Measurements from ENCODE around the gene KRTAP4-9. TPM values are rescaled to one million over a fixed set of nuclear protein-coding genes. Genes with fewer than 3 reads are reported as not detected.
"Not testable (repeated sequence)": the region's sequence is repeated elsewhere in the genome, so short reads cannot be mapped to it uniquely, and the experiment has no call there.

The KRTAP4-9 gene
- not detected in 2 replicates for total RNA-seq (2012; rRNA removed)

GRCh38 chr17:41105347-41105746 is at the start of gene KRTAP4-9:
Gene KRTAP4-9, plus strand, starts transcription at chr17:41105389. Its CDS starts 0 bp downstream, at chr17:41105389.
- H3K4me2 ChIP-seq (ENCODE audit: low read length), result peak within 1 kb of the TSS; percentile 39
- H3K27me3 ChIP-seq (ENCODE audit: control insufficient read depth, insufficient read depth, low read length); H3K36me3 ChIP-seq (ENCODE audit: insufficient read depth, low read length); H3K4me3 ChIP-seq (ENCODE audit: low read length); H3K9me3 ChIP-seq (replicated peaks; ENCODE audit: low read length): not testable (repeated sequence)
- peaks cover 25% of the 10 kb centered on the region for H3K4me1 ChIP-seq (ENCODE audit: control insufficient read depth, insufficient read depth, low read length)
- peak within 1 kb of the TSS; percentile 44 for H3K9ac ChIP-seq (ENCODE audit: low read depth, low read length)

DNA sequence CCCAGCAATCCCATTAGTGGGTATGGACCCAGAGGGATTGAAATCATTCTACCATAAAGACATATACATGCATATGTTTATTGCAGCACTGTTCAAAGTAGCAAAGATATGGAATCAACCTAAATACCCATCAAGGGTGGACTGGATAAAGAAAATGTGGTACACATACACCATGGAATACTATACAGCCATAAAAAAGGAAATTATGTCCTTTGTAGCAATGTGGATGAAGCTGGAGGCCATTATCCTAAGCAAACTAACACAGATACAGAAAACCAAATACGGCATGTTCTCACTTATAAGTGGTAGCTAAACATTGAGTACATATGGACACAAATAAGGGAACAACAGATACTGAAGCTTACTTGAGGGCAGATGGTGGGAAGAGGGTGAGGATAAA is 47.6 kb upstream of the KRTAP4-9 start:
- H3K4me1 ChIP-seq (ENCODE audit: control insufficient read depth, insufficient read depth, low read length), result peaks cover 41% of the 10 kb centered on the region
- no peak overlapping the region for H3K4me2 ChIP-seq (ENCODE audit: low read length)
- no peaks in the 10 kb centered on the region for H3K27me3 ChIP-seq (ENCODE audit: control insufficient read depth, insufficient read depth, low read length)
- H3K9ac ChIP-seq (ENCODE audit: low read depth, low read length), result no peak overlapping the region
- no peak overlapping the region for H3K4me3 ChIP-seq (ENCODE audit: low read length)
- no peaks in the 10 kb centered on the region for H3K9me3 ChIP-seq (replicated peaks; ENCODE audit: low read length)
- H3K36me3 ChIP-seq (ENCODE audit: insufficient read depth, low read length), result no peaks in the 10 kb centered on the region

DNA sequence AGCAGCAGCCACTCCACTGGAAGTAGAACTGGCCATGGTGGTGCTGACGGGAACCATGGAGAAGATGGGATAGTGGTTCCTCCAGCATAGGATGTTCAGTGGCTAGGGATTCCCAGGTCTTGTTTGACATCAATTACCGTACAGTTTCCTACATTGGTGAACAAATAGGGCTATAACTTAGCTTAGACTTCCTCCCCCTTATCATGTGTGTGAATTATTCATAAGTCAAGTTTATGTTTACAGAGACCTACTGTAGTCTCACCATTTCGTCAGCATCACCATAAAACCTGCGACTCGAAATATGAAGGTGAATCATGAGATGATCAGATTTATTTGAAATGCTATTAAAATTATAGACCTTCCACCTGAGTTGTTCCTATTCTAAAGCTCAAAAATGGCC is 46.4 kb upstream of the KRTAP4-9 start:
- Histone ChIP-seq H3K36me3 (ENCODE audit: insufficient read depth, low read length) (no peaks in the 10 kb centered on the region), H3K4me1 (ENCODE audit: control insufficient read depth, insufficient read depth, low read length) (peaks cover 48% of the 10 kb centered on the region), H3K9ac (ENCODE audit: low read depth, low read length) (peak overlapping the region; percentile 71), H3K4me3 (ENCODE audit: low read length) (no peak overlapping the region), H3K4me2 (ENCODE audit: low read length) (peak overlapping the region; percentile 22), H3K9me3 (replicated peaks; ENCODE audit: low read length) (no peaks in the 10 kb centered on the region), H3K27me3 (ENCODE audit: control insufficient read depth, insufficient read depth, low read length) (no peaks in the 10 kb centered on the region)

- not testable (repeated sequence) for H3K4me3 ChIP-seq (ENCODE audit: low read length); H3K27me3 ChIP-seq (ENCODE audit: control insufficient read depth, insufficient read depth, low read length); H3K36me3 ChIP-seq (ENCODE audit: insufficient read depth, low read length); H3K9me3 ChIP-seq (replicated peaks; ENCODE audit: low read length)
- H3K4me2 ChIP-seq (ENCODE audit: low read length), result peak overlapping the region; percentile 67
- peaks cover 49% of the 10 kb centered on the region for H3K4me1 ChIP-seq (ENCODE audit: control insufficient read depth, insufficient read depth, low read length)
- H3K9ac ChIP-seq (ENCODE audit: low read depth, low read length), result peak overlapping the region; percentile 76
Measured at GRCh38 chr17:41059276-41060051, 45.7 kb upstream of the KRTAP4-9 start.

GRCh38 chr17:41060052-41060604 is 45.1 kb upstream of the KRTAP4-9 start, which contains the start of gene KRTAP2-3:
Gene KRTAP2-3, minus strand, starts transcription at chr17:41060114. Its CDS starts 64 bp downstream, at chr17:41060050.
- H3K27me3 ChIP-seq (ENCODE audit: control insufficient read depth, insufficient read depth, low read length), result no peaks in the 10 kb centered on the region
- peak within 1 kb of the TSS; percentile 76 for H3K9ac ChIP-seq (ENCODE audit: low read depth, low read length)
- peak within 1 kb of the TSS; percentile 67 for H3K4me2 ChIP-seq (ENCODE audit: low read length)
- peaks cover 49% of the 10 kb centered on the region for H3K4me1 ChIP-seq (ENCODE audit: control insufficient read depth, insufficient read depth, low read length)
- no peak within 1 kb of the TSS for H3K4me3 ChIP-seq (ENCODE audit: low read length)
- no peaks in the 10 kb centered on the region for H3K9me3 ChIP-seq (replicated peaks; ENCODE audit: low read length)
- H3K36me3 ChIP-seq (ENCODE audit: insufficient read depth, low read length), result no peaks in the 10 kb centered on the region

GRCh38 chr17:41061964-41062363 is 43.2 kb upstream of the KRTAP4-9 start:
- Histone ChIP-seq H3K4me2 (ENCODE audit: low read length) (no peak overlapping the region), H3K27me3 (ENCODE audit: control insufficient read depth, insufficient read depth, low read length) (no peaks in the 10 kb centered on the region), H3K9ac (ENCODE audit: low read depth, low read length) (peak overlapping the region; percentile 80), H3K9me3 (replicated peaks; ENCODE audit: low read length) (no peaks in the 10 kb centered on the region), H3K36me3 (ENCODE audit: insufficient read depth, low read length) (no peaks in the 10 kb centered on the region), H3K4me1 (ENCODE audit: control insufficient read depth, insufficient read depth, low read length) (peaks cover 60% of the 10 kb centered on the region), H3K4me3 (ENCODE audit: low read length) (no peak overlapping the region)

GRCh38 chr17:41063449-41063848 is 41.7 kb upstream of the KRTAP4-9 start:
- Histone ChIP-seq H3K4me3 (ENCODE audit: low read length) (no peak overlapping the region), H3K9me3 (replicated peaks; ENCODE audit: low read length) (no peaks in the 10 kb centered on the region), H3K36me3 (ENCODE audit: insufficient read depth, low read length) (no peaks in the 10 kb centered on the region), H3K4me2 (ENCODE audit: low read length) (no peak overlapping the region), H3K4me1 (ENCODE audit: control insufficient read depth, insufficient read depth, low read length) (peaks cover 57% of the 10 kb centered on the region), H3K27me3 (ENCODE audit: control insufficient read depth, insufficient read depth, low read length) (no peaks in the 10 kb centered on the region), H3K9ac (ENCODE audit: low read depth, low read length) (peak overlapping the region; percentile 80)

- H3K4me2 ChIP-seq (ENCODE audit: low read length), result no peak overlapping the region
- no peak overlapping the region for H3K9ac ChIP-seq (ENCODE audit: low read depth, low read length)
- H3K27me3 ChIP-seq (ENCODE audit: control insufficient read depth, insufficient read depth, low read length), result no peaks in the 10 kb centered on the region
- H3K9me3 ChIP-seq (replicated peaks; ENCODE audit: low read length), result no peaks in the 10 kb centered on the region
- peaks cover 50% of the 10 kb centered on the region for H3K4me1 ChIP-seq (ENCODE audit: control insufficient read depth, insufficient read depth, low read length)
- H3K4me3 ChIP-seq (ENCODE audit: low read length), result no peak overlapping the region
- H3K36me3 ChIP-seq (ENCODE audit: insufficient read depth, low read length), result no peaks in the 10 kb centered on the region
Measured at GRCh38 chr17:41064301-41064700, 40.9 kb upstream of the KRTAP4-9 start.

DNA sequence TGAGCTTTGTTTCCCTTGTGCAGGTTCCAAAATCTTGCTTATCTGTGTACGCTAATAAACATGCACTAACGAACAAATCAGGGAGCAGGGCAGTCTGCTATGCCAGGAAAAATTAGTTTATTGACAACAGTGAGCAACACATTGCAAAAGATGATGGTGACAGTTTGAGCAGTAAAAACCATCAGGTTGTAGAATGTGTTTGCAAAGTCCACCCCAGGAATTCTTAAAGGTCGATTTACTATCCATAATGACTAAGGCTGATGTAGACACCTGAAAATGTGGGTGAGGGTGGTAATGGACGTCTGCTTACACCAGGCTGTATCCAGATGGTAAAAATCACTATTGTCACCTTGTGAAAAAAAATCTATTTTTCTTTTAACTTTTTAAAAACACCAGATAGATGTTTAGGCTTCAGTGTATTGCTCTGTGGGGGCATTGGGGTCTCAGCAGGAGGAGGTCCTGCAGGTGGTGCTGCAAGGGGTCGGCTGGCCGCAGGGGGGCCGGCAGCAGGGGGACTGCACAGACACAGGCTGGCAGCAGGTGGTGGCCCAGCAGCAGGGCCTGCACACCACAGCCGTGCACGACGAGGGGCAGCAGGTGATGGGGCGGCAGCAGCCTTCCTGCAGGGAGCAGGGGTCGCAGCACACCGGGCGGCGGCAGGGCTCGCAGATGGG is 40.0 kb upstream of the KRTAP4-9 start:
- H3K36me3 ChIP-seq (ENCODE audit: insufficient read depth, low read length); H3K9me3 ChIP-seq (replicated peaks; ENCODE audit: low read length); H3K9ac ChIP-seq (ENCODE audit: low read depth, low read length); H3K4me2 ChIP-seq (ENCODE audit: low read length); H3K4me3 ChIP-seq (ENCODE audit: low read length); H3K27me3 ChIP-seq (ENCODE audit: control insufficient read depth, insufficient read depth, low read length): not testable (repeated sequence)
- H3K4me1 ChIP-seq (ENCODE audit: control insufficient read depth, insufficient read depth, low read length), result peaks cover 43% of the 10 kb centered on the region

GRCh38 chr17:41065829-41066624 is 39.2 kb upstream of the KRTAP4-9 start, which contains the start of gene KRTAP2-4:
Gene KRTAP2-4, minus strand, starts transcription at chr17:41065879. Its CDS starts 34 bp downstream, at chr17:41065845.
- H3K9ac ChIP-seq (ENCODE audit: low read depth, low read length), result no peak within 1 kb of the TSS
- H3K4me1 ChIP-seq (ENCODE audit: control insufficient read depth, insufficient read depth, low read length), result peaks cover 35% of the 10 kb centered on the region
- H3K27me3 ChIP-seq (ENCODE audit: control insufficient read depth, insufficient read depth, low read length), result no peaks in the 10 kb centered on the region
- H3K4me3 ChIP-seq (ENCODE audit: low read length), result no peak within 1 kb of the TSS
- H3K9me3 ChIP-seq (replicated peaks; ENCODE audit: low read length), result no peaks in the 10 kb centered on the region
- no peak within 1 kb of the TSS for H3K4me2 ChIP-seq (ENCODE audit: low read length)
- H3K36me3 ChIP-seq (ENCODE audit: insufficient read depth, low read length), result no peaks in the 10 kb centered on the region

GRCh38 chr17:41067281-41067680 is 37.9 kb upstream of the KRTAP4-9 start:
- no peak overlapping the region for H3K4me2 ChIP-seq (ENCODE audit: low read length)
- peaks cover 29% of the 10 kb centered on the region for H3K4me1 ChIP-seq (ENCODE audit: control insufficient read depth, insufficient read depth, low read length)
- H3K9me3 ChIP-seq (replicated peaks; ENCODE audit: low read length), result no peaks in the 10 kb centered on the region
- H3K4me3 ChIP-seq (ENCODE audit: low read length), result no peak overlapping the region
- H3K9ac ChIP-seq (ENCODE audit: low read depth, low read length), result no peak overlapping the region
- H3K27me3 ChIP-seq (ENCODE audit: control insufficient read depth, insufficient read depth, low read length), result no peaks in the 10 kb centered on the region
- H3K36me3 ChIP-seq (ENCODE audit: insufficient read depth, low read length), result no peaks in the 10 kb centered on the region

Data from skeletal muscle satellite cell (primary cell).